MCF 10A (cell line): ENCODE data around the gene SLC6A3. TPM values are rescaled to one million over a fixed set of nuclear protein-coding genes. Genes with fewer than 3 reads are reported as not detected.

Experiments
- Bru-seq: library from RNA; stranded (reverse); fragments of 400-500 nt; gene quantifications from one replicate; lab custom pipeline; 2021; lab: Mats Ljungman, UMichigan
- BruChase-seq, 2 experiments: library from RNA; stranded (reverse); fragments of 400-500 nt; gene quantifications; one replicate each; lab custom pipeline; 2021; lab: Mats Ljungman, UMichigan
- BruUV-seq: library from RNA; stranded (reverse); fragments of 400-500 nt; replicated peaks from 2 replicates; lab custom pipeline; 2021; lab: Mats Ljungman, UMichigan
- CTCF ChIA-PET: fragments of 300-600 bp; sonication (Branson Sonifier 250); formaldehyde crosslinking; extraction: SDS; loops from one replicate; lab custom pipeline; 2021; ENCODE audit warnings: antibody characterized with exemption, inconsistent platforms; lab: Yijun Ruan, JAX
- POLR2A ChIA-PET: fragments of 300-600, 350-650 bp; sonication (Branson Sonifier 250); formaldehyde crosslinking; extraction: SDS; loops from one replicate; lab custom pipeline; 2020; ENCODE audit warnings: antibody characterized with exemption, inconsistent platforms; lab: Yijun Ruan, JAX
- DNase-seq: peaks from one replicate; pipeline ENCODE4 v3.0.0-alpha.2; 2018; ENCODE audit not compliant: unreplicated experiment
- H3K27ac Mint-ChIP-seq: one replicate; pipeline ENCODE4 v1.8.0; 2022; ENCODE audit warnings: mild to moderate bottlenecking, low read depth, mixed read lengths; ENCODE audit not compliant: unreplicated experiment
- H3K27me3 Mint-ChIP-seq: one replicate; pipeline ENCODE4 v1.8.0; 2022; ENCODE audit warnings: mixed read lengths; ENCODE audit not compliant: insufficient read depth, unreplicated experiment
- H3K36me3 Mint-ChIP-seq: one replicate; pipeline ENCODE4 v1.8.0; 2022; ENCODE audit warnings: mild to moderate bottlenecking, moderate library complexity, mixed read lengths; ENCODE audit not compliant: insufficient read depth, unreplicated experiment
- H3K4me1 Mint-ChIP-seq: one replicate; pipeline ENCODE4 v1.8.0; 2022; ENCODE audit warnings: mixed read lengths; ENCODE audit not compliant: insufficient read depth, unreplicated experiment
- H3K4me3 Mint-ChIP-seq: one replicate; pipeline ENCODE4 v1.8.0; 2022; ENCODE audit warnings: mild to moderate bottlenecking, moderate library complexity, mixed read lengths; ENCODE audit not compliant: unreplicated experiment
- H3K9me3 Mint-ChIP-seq: one replicate; pipeline ENCODE4 v1.8.0; 2022; ENCODE audit warnings: mixed read lengths; ENCODE audit not compliant: unreplicated experiment
- CTCF ChIP-seq: fragments of 200-600 bp; IDR thresholded peaks from one replicate; pipeline ENCODE4 v1.8.0; 2022; ENCODE audit warnings: antibody characterized with exemption, mild to moderate bottlenecking; ENCODE audit not compliant: unreplicated experiment
- intact Hi-C: fragments of 100-400 bp; cut with micrococcal nuclease; formaldehyde crosslinking; loops from 2 replicates; pipeline ENCODE4 v1.14.1; 2022
- long read RNA-seq: library from polyadenylated mRNA; stranded (forward); transcript quantifications from one replicate; pipeline ENCODE4 v2.0.0, GENCODE V29; 2022
- total RNA-seq: library from RNA; stranded (reverse); gene quantifications from 2 replicates; pipeline ENCODE4 v1.2.3, GENCODE V29; 2022

The SLC6A3 gene
- total RNA-seq (not detected in 2 replicates), Bru-seq, nascent RNA (percentile 4 among the genes with signal in this experiment), BruChase-seq, experiment 1, labeled RNA remaining after a 6-hour chase (percentile 25 among the genes with signal in this experiment), BruChase-seq, experiment 2, labeled RNA remaining after a 2-hour chase (percentile 7 among the genes with signal in this experiment)
- long read RNA-seq = 0 reads

- CTCF ChIA-PET = no interaction called here
- BruUV-seq = no TSS peak
- POLR2A ChIA-PET = no interaction called here
- H3K36me3 Mint-ChIP-seq = no peaks in the 10 kb centered on the region
- no peak for TF ChIP-seq CTCF
- peaks cover 35% of the 10 kb centered on the region for H3K27me3 Mint-ChIP-seq
- intact Hi-C loops = no loop called here
- no peak for DNase-seq
- H3K9me3 Mint-ChIP-seq = peaks cover 7% of the 10 kb centered on the region
- no peak within 1 kb of the TSS for H3K4me3 Mint-ChIP-seq
- H3K4me1 Mint-ChIP-seq = no peaks in the 10 kb centered on the region
- H3K27ac Mint-ChIP-seq = no peak within 1 kb of the TSS
These were observed at the start of gene SLC6A3 for GRCh38 chr5:1445313-1445688. Gene SLC6A3 (minus strand): TSS chr5:1445440. CDS start chr5:1443197, 2,243 bp downstream.

- CTCF ChIA-PET = interaction anchor here (0.8 kb wide), 1 partner anchor 285 kb away, joined by 3 read pairs; no protein-coding TSS in a partner anchor
- intact Hi-C loops = no loop called here
- Mint-ChIP-seq H3K27ac (no peak overlapping the region), H3K4me3 (no peak overlapping the region), H3K4me1 (no peaks in the 10 kb centered on the region), H3K9me3 (no peaks in the 10 kb centered on the region), H3K27me3 (no peaks in the 10 kb centered on the region), H3K36me3 (peaks cover 44% of the 10 kb centered on the region)
- DNase-seq = no peak
- no TSS peak for BruUV-seq
- POLR2A ChIA-PET = no interaction called here
- no peak for TF ChIP-seq CTCF
These were observed 48.7 kb upstream of the SLC6A3 start for GRCh38 chr5:1493941-1494340.

GRCh38 chr5:1493413-1493812 lies 48.2 kb upstream of the SLC6A3 start:
- H3K9me3 Mint-ChIP-seq = no peaks in the 10 kb centered on the region
- no TSS peak for BruUV-seq
- intact Hi-C loops = no loop called here
- peaks cover 39% of the 10 kb centered on the region for H3K36me3 Mint-ChIP-seq
- no peaks in the 10 kb centered on the region for H3K4me1 Mint-ChIP-seq
- ChIA-PET CTCF (interaction anchor here (0.8 kb wide), 1 partner anchor 285 kb away, joined by 3 read pairs; no protein-coding TSS in a partner anchor), POLR2A (no interaction called here)
- no peak for DNase-seq
- TF ChIP-seq CTCF = no peak
- H3K27me3 Mint-ChIP-seq = no peaks in the 10 kb centered on the region
- H3K4me3 Mint-ChIP-seq = no peak overlapping the region
- no peak overlapping the region for H3K27ac Mint-ChIP-seq

- CTCF ChIA-PET = interaction anchor here (0.6 to 1.1 kb wide), 6 partner anchors 13 to 302 kb away, joined by 3 to 5 read pairs (median 3); no protein-coding TSS in a partner anchor
- peaks cover 38% of the 10 kb centered on the region for H3K36me3 Mint-ChIP-seq
- POLR2A ChIA-PET = no interaction called here
- no peak for DNase-seq
- intact Hi-C loops = no loop called here
- no TSS peak for BruUV-seq
- no peak for TF ChIP-seq CTCF
- no peak overlapping the region for H3K4me3 Mint-ChIP-seq
- H3K9me3 Mint-ChIP-seq = no peaks in the 10 kb centered on the region
- no peaks in the 10 kb centered on the region for H3K4me1 Mint-ChIP-seq
- H3K27ac Mint-ChIP-seq = no peak overlapping the region
- no peaks in the 10 kb centered on the region for H3K27me3 Mint-ChIP-seq
These were observed 47.5 kb upstream of the SLC6A3 start for GRCh38 chr5:1492757-1493156.
